GM21723 (cell line): ENCODE data around the gene GNLY.
"Not testable (repeated sequence)": the region's sequence is repeated elsewhere in the genome, so short reads cannot be mapped to it uniquely, and the experiment has no call there.

Experiments used
- ATAC-seq: cut with Tn5 transposase; IDR thresholded peaks from one replicate; pipeline ENCODE4 v1.9.1; 2021; ENCODE audit warnings: mild to moderate bottlenecking, moderate library complexity; ENCODE audit not compliant: unreplicated experiment

The GNLY gene

DNA sequence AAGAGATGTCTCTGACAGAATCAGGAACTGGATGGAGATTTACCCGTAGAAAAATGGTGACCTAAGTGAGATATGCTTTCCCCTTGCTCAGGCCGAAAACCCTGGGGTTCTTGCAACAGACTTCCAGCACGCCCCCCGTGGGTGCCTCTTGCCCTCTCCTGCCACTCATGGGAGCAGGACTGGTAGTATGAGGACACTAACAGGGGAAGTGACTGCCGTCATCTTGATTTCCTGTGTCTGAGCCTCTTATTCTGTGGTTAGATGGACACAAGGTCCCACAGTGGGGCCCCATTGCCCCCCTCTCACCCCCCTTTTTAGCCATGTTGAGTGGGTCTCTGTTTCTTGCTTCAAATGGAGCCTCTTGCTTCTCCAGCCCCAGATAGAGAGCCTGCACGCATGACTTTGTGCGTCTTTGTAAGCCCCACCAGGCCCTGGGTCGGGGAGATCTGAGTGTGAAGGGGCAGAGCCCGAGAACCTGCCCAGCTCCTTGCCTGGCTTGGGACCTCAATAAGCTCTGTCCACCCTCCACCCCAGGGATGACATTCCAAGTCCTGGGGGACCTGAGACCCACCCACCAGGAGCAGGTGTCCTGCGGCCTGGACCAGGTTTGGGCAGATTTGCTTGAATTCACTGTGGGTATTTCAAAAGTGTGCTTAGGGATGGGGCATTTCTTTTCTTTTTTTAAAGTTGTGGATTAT is 12.6 kb downstream of the GNLY start:
- no peak for ATAC-seq

DNA sequence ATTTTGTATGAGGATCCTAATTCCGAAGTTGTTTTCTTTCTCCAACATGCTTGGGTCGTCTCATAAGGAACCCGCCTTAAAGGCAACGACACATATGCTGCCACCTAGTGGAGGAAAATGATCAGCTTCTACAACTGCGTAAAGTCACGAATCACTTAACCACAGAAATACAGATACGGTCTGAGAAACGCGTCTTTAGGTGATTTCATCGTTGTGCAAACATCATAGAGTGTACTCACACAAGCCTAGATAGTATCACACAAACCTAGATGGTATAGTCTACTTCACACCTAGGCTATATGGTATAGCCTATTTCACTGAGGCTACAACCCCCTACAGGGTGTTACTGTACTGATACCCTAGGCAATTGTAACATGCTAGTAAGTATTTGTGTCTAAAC is 13.1 kb downstream of the GNLY start:
- ATAC-seq, result peak; percentile 50

- ATAC-seq, result no peak
Measured at GRCh38 chr2:85708641-85709040, 14.5 kb downstream of the GNLY start.

- no peak for ATAC-seq
Measured at GRCh38 chr2:85709401-85709811, 15.2 kb downstream of the GNLY start.

DNA sequence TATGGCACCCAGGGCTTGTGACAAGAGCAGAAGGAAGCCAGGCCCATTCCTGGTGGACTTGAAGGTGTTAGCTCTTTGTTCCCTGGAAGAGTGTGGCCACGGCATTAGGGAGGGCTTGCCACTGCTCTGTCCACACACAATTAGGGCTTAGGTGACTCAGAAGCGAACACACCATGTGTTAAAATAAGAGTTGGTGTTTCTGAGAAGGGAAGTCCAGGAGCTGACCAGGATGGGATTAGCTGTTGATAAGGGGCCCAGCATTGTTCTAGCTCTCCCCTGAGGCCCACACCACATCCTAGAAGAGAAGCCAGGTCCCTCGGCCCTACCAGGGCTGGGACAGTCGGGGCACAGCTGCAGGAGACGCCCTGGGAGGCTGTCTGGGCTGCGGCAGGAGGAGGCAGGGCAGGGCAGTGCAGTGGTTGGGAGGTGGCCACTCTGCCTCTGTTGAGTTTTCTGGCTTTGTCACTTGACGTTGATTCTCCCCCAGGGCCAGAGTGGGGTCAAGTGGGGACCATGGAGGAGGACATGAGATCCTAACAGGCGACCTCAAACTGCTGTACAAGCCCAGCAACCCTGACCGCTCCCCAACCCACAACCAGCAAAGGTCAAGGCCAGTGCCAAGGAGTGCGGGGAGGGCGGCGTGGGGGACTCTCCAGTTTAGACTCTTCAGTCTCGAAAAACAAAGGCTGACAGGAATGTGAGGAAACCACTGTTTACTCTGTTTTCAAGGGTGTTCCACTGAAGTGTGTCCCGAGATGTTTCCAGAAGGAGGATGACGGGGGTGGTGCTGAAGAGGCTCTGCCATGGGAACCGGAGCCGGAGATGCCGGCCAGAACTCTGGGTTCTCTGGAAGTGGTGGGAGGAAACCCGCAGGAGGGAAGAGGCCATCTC is 16.8 kb downstream of the GNLY start:
- ATAC-seq, result no peak

DNA sequence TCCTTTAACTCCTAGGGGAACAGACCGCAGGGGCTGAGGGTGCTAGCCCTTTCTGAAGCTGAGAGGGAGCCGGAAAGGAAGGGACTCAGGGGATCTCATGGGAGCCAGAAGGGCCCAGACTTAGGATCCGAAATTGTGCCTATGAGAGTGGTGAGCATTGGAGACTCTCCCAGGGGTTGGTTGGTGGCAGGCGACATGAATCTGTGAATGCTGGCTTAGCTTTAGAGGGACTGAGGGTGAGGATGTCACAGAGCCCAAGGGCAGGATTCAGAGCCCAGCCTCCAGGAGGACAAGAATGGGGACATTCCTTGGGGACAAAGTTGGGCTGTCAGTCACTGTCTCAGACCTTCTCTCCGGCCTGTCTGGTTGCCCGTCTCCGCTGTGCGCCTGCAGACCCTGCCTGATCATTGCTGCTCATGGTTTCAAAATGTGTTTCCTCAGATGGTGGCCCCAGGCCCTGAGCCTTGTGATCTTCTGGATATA is 17.5 kb downstream of the GNLY start:
- no peak for ATAC-seq

- ATAC-seq, result no peak
Measured at GRCh38 chr2:85712336-85712735, 18.2 kb downstream of the GNLY start.

GRCh38 chr2:85712849-85713612 is 18.9 kb downstream of the GNLY start:
- no peak for ATAC-seq

- ATAC-seq, result no peak
Measured at GRCh38 chr2:85713836-85714235, 19.7 kb downstream of the GNLY start.

DNA sequence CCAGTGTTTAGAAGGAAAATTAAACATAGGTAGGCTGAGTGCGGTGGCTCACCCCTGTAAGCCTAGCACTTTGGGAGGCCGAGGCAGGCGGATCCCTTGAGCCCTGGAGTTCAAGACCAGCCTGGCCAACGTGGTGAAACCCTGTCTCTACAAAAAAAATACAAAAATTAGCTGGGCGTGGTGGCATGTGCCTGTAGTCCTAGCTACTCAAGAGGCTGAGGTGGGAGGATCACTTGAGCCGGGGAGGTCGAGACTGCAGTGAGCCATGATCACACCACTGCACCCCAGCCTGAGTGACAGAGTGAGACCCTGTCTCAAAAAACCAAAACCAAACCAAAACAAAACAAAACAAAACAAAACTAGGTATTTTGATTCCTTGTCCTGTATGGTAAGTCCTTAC is 20.3 kb downstream of the GNLY start:
- ATAC-seq, result not testable (repeated sequence)

DNA sequence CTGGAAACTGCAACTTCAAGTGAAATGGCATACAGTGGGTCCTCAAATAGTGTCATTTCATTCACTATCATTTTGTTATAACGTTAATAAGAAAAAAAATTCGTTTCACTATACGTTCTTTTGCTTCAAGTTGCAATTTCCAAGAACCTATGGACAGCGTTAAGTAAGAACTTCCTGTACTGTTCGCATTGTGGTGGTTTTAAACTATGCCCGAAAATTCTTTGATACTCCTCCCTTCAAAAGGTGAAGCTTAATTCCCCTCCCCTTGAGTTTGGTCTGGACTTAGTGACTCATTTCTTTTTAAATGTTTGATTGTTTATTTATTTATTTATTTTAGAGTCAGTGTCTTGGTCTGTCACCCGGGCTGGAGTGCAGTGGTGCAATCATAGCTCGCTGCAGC is 20.7 kb downstream of the GNLY start:
- no peak for ATAC-seq

- no peak for ATAC-seq
Measured at GRCh38 chr2:85716346-85716914, 22.3 kb downstream of the GNLY start.

DNA sequence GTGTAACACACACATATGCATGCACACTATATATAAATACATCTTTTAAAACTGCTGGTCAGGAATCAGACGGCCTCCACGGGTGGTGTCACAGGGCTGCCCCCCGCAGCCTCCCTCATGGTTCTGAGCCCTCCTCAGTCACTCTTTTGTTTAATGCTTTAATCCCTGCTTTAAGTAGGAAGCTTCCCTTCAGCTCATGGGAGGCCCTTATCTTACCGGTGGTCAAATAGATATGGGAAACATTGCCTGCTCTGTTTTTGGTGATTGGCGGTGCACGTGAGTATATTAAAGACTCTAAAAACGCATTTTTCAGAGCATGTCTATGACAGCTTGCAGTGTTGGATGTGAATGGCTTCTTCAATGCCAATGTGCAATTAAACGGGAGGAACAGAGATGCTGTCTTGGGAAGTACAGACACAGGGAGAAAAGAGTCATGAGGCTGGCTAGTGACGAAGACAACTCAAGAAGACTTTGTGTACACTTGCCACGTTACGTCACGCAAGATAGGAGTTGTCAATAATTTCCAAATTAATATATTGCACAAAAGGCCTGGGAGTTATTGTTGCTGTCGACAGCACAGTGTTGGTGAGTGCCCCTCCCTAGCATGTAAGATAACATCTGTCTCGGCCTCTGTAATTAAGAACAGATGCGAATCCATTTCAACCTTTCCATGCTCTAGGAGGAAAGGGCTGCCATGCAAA is 23.3 kb downstream of the GNLY start:
- ATAC-seq, result no peak

DNA sequence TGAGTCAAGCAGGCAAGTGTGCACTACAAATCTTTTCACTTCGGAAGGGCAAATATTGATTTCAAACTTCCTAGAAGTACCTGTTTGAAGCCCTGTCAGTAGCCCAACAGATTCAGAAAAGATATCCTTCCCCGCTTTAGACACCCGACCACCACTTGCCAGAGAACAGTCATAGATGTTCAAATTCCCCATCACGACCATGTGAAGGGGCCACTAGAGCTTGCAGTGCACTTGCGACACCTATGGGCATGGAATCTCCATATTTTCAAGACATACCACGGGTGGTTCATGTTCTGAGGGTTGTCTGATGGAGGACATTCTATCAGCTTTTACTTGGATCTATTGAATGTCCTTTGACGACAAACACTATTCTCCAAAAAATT is 23.8 kb downstream of the GNLY start:
- ATAC-seq, result no peak

DNA sequence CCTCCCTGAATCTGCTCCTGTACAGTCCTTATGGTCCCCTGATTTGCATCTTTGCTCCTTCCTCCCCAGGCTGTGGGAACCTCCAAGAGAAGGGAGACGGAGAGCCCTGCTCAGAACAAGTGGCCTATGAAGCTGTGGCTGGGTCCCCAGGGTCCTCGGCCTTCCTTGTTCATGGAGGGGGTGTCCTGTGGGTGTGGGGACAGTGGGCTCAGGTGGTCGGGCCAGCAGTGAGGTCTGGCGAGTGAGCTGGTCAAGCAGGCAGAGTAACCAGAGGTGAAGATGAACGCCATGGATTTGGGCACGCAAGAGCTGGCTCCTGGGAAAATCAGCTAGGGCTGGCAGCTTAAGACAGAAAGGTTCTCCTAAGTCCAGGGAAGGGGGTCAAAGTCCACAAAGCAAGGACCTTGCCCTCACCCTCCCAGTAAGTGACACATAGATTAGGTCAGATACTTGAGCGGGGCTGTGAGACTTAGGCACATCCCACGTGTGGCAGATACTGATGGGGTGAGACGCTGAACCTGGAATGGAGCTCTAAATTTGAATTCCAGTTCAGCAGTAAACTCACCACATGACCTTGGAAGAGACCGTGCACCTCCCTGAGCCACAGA is 24.8 kb downstream of the GNLY start:
- ATAC-seq, result no peak

GRCh38 chr2:85719609-85720240 is 25.6 kb downstream of the GNLY start:
- ATAC-seq, result no peak

DNA sequence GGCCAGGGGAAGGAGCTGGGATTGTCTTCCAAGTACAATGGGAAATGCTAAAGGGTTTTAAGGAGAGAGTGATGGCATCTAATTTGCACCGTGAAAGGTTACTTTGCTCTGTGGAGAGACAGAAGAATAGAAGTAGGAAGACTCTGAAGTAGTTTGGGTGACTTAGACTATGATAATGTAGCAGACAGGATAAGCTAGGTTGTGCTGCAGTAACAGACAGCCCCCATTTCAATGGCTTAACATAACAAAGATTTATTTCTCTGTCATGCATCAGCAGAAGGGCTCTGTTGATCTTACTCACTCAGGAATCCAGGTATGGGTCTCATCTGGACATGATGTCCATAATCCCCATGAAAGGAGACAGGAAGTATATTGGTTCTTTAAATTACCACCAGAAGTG is 26.4 kb downstream of the GNLY start:
- no peak for ATAC-seq

GRCh38 chr2:85721641-85722040 is 27.5 kb downstream of the GNLY start:
- no peak for ATAC-seq

GRCh38 chr2:85722519-85722918 is 28.4 kb downstream of the GNLY start:
- ATAC-seq, result no peak
